ENCODE data around the gene DVL1.

The DVL1 gene

DNA sequence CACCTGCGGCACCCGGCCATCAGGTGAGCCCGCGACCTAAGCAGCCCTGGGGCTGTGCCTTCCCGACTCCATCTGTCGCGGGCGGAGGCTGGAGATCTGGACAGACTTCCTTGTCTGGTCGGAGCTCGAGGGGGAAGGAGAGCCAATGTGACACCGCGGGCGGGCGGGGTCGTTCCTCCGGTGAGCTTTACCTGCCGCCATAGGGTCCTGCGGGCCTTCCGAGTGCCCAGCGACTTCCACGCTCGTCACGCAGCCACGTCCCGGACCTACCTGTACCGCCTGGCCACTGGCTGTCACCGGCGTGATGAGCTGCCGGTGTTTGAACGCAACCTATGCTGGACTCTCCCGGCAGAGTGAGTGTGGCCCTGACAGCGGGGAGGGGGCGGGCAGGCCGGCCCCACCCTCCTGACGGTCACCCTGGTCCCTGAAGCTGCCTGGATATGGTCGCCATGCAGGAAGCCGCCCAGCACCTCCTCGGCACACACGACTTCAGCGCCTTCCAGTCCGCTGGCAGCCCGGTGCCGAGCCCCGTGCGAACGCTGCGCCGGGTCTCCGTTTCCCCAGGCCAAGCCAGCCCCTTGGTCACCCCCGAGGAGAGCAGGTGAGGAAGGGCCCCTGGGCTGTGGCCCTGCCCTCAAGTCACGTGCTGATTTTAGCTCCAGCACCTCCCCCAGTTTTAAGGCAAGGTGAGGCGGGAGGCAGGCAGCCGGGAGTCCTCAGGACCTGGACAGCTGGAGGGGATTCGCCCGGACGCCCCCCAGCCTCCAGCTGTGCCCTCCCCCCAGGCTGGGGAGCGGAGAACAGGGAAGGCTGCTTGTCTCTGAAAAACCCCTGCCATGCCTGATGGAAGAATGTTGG is 39.7 kb downstream of the DVL1 start:
- DNase-seq: no peak

GRCh38 chr1:1308756-1309250 is 40.4 kb downstream of the DVL1 start:
- DNase-seq: no peak

DNA sequence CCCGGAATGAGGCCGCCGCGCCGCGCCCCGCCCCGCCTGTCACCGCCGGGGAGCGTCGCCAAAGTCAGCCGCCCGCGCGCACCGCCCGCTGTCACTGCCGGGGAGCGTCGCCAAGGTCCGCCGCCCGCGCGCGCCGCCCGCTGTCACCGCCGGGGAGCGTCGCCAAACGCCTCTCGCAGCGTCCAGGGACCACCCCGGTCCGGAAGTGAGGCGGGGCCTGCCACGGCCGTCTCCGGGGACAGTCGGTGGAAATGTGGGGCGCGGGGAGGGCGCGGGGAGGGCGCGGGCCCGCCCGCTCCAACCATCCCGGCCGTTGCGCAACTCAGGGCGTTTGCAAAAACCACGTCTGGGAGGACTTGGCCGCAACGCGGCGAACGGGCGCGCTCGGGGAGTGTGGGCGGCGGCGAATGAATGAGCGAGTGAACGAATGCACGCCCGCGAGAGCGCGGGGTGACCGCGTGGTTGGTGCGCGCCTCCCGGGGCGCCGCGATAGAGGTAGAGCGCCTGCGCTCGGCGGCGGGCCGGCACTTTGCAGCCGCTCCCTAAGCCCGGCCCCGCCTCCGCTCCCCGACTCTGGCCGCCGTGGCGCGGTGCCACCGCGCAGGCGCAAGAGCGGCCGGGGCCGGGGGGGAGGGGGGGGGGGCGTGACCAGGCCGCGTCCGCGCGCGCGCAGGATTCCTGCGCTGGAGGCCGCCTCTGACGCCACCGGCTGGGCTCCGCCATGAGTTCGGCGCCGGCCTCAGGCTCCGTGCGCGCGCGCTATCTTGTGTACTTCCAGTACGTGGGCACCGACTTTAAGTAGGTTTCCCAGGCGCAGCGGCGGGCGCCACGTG is 41.1 kb downstream of the DVL1 start, which contains the start of the genes ACAP3 and PUSL1:
TSS of gene ACAP3 (minus strand) at position 8 of the 833 bp plus-strand sequence. CDS start 115 bp downstream, outside the sequence.
TSS of gene PUSL1 (plus strand) at position 675 of the 833 bp plus-strand sequence. CDS start at position 722, 47 bp downstream.
- peak; percentile 84 for DNase-seq

- DNase-seq: no peak
Measured at GRCh38 chr1:1307261-1307922, 41.8 kb downstream of the DVL1 start.

GRCh38 chr1:1306661-1307260 is 42.5 kb downstream of the DVL1 start:
- no peak for DNase-seq

DNA sequence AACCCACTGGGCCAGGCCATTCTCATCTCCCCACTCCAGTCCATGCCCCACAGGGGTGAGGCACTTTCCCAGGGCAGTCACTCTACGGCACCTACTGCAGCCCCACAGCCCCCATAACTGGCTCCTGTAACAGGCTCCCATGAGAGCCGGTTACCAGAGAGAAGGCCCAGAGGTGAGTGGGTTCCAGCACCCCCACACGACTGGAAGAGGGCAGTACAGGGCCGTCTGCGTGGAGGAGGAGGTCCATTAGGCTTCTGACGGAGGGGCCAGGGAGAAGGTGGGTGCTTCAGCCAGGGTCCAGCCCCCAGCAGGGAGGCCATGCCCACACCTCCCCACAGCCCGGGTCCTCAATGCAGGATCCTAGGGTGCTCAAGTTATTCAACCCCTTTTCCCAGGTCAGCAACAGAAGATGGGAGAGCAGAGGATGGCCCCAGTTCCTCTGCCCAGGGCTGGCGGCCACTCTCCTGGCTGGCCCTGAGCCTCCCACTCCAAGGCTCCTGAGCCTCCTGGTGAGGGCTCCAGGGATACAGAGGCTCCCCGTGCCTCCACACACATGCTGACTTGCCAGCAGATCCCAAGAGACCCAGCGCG is 43.1 kb downstream of the DVL1 start:
- DNase-seq: no peak

GRCh38 chr1:1305300-1306069 is 43.7 kb downstream of the DVL1 start:
- DNase-seq: peak; percentile 56

- no peak for DNase-seq
Measured at GRCh38 chr1:1304331-1305299, 44.6 kb downstream of the DVL1 start.

GRCh38 chr1:1303736-1304135 is 45.5 kb downstream of the DVL1 start:
- no peak for DNase-seq

GRCh38 chr1:1302951-1303509 is 46.2 kb downstream of the DVL1 start:
- DNase-seq: no peak

DNA sequence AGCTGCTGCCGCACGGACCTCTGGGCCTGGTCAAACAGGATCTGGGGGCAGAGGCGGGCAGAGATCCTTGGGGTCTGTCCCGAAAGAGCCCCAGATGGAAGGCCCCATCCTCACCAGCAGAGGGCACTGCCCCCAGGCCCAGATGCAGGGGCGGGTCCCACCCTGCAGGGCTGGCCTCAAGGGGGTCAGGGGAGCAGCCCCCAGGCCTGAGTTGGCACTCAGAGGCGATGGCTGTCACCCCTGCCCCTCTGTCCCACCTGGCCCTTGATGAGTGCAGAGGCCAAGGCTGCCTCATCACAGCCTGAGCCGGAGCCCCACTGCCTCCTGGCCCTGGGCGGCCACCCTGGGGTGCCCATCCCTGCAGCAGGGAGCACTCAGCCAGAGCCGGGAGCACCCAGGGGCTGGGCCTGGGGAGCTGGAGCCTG is 47.2 kb downstream of the DVL1 start:
- no peak for DNase-seq

DNA sequence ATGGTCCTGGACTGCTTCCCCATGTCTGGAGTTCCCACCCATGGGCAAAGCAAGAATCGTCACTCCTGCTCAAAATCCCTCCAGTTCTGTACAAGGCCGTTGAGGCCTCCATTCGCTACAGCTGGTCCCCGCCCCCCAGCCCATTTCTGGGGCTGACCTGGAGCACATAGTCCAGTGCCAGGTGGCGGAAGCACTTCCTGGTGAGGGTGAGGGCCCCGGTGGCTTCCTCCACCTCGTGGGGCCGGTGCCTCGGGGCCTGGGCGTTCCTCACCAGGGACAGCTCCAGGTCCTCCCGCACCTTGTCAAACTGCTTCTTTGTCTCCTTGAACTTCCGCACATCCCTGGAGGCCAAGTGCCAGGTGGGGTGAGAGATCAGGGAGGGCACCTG is 48.9 kb downstream of the DVL1 start:
- no peak for DNase-seq

- DNase-seq: no peak
Measured at GRCh38 chr1:1299686-1300351, 49.4 kb downstream of the DVL1 start.

- no peak for DNase-seq
Measured at GRCh38 chr1:1298861-1299685, 50.1 kb downstream of the DVL1 start.

DNA sequence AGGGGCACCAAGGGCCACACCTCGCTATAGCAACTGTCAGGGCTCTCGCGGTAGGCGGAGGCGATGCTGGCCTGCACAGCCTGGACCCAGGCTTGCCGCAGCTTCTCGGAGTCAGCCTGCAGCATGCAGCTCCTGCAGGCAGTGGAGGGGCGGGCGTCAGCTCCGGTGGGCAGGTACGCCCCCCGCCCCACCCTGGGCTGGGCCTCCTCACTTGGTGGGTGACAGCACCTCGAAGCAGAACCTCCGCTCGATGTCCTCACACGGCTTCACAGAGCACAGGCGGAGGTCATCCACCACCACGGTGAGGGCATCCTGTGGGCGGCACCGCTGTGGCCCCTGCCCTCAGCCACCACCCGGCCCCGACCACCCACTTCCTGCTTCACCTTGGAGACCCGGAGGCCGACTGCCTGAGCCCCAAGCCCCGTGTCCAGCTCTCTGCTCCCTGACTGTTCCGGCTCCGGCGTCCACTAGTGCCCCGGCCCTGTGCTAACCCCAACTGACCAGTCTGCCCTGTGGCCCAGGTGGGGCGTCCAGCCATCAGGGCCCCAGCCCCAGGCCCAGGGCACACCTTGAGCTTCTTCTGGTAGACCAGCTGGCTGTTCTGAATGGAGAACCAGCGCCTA is 51.3 kb downstream of the DVL1 start:
- DNase-seq: no peak

DNA sequence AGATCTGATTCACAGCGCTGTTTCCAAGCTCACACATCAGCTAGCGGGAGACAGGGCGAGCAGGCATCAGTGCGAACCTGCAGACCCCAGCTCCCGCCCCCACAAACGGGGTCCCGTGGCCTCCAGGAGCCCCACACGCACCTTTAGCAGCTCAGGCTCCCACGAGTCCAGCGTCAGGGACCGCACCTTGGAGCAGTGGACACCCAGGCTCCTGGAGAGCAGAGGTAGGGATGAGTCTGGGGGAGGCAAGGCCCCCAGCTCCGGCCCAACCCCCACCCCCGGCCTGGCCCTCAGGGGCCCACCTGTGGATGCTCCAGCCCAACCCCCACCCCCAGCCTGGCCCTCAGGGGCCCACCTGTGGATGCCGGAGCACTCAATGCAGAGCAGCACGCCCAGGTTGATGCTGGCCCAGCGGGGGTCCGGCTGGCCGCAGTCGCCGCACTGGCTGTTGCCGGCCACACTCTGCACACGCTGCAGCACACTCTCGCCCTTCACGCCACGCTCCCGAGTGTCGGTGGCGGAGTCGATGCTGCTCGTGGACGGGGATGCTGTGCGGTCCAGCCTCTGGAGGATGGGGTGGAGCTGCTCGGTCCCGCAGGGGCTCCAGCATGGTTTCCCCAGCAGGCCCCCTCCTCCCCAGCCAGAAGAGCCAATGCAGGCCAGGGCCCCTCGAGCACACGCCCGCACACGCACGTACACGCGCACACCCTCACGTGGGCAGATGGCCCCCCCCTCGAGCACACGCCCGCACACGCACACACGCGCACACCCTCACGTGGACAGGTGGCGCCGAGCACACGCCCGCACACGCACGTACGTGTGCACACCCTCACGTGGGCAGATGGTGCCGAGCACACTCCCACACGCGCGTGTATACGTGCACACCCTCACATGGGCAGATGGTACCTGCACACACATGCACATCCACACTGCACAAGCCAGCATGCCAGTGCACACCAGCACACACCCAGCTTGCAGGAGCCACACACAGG is 52.9 kb downstream of the DVL1 start:
- DNase-seq: no peak

All from activated CD4-positive, alpha-beta T cell treated with anti-CD3 and anti-CD28 coated beads for 1 hour (primary cell).